ENCODE data around the gene HLA-DMA. TPM values are rescaled to one million over a fixed set of nuclear protein-coding genes. Genes with fewer than 3 reads are reported as not detected.
A peak's percentile ranks its signal among the peaks of the same experiment; 100 is the strongest.

The HLA-DMA gene
- total and polyA plus RNA-seq, 2 of the 13 experiments (the other 11 are each of a cell fraction or from before 2014, with no cell fraction given), result 0.70 to 0.71 TPM

DNA sequence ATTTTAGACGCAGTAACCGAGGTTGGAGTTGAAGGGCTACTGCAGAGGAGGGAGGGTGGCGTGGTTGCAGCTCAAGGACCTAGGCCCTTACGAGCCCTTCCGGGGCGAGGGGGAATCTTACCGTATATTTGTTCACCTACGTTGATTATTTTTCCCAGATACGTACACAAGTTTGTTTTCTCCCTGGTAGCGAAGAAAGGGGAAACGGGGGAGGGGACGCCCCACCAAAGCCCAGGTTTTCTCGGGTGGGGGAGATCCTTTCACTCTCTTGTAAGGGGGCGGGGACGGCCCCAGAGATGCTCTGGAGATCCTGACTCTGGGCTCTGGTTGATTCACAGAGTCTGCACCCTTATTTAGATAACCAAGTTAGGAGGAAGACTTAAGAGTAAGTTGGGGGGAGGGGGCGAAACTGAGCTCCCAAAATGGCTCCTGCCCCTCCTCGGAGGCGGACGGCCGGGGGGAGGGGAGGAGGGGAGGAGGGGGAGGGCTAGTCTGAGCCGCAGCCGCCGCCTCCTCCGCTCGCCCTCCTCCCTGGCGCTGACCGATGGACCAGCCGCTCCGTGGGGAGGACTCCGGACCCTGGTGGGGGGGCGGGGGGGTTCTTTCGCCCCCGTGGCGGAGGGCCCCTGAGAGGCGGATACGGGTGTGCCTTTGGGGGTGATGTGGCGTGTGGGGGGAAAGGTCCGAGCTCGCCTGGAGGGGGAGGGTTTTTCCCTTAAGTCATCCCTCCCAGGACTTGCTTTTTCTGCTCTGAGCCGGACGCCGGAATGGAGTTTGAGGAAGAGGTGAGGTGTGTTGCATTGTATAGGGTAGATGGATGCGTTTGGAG is 17.7 kb upstream of the HLA-DMA start (continued):
- TF ChIP-seq, protein P1, sequence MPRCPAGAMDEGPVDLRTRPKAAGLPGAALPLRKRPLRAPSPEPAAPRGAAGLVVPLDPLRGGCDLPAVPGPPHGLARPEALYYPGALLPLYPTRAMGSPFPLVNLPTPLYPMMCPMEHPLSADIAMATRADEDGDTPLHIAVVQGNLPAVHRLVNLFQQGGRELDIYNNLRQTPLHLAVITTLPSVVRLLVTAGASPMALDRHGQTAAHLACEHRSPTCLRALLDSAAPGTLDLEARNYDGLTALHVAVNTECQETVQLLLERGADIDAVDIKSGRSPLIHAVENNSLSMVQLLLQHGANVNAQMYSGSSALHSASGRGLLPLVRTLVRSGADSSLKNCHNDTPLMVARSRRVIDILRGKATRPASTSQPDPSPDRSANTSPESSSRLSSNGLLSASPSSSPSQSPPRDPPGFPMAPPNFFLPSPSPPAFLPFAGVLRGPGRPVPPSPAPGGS (CRISPR knock-in tag; IDR thresholded peaks at IDR 0.05), result no peak
- TF ChIP-seq GABPA (IDR thresholded peaks at IDR 0.05; ENCODE audit: low read depth, low read length) (no peak), GABPA (CRISPR knock-in tag; IDR thresholded peaks at IDR 0.05; ENCODE audit: low read depth) (peak; percentile 21; the same call in 1 of the 2 replicates), RFXANK (CRISPR knock-in tag; IDR thresholded peaks at IDR 0.05) (no peak), CC2D1A (CRISPR knock-in tag; IDR thresholded peaks at IDR 0.05) (0 out of 2 replicates have a peak, but pooled peaks have one; percentile 57), DR1 (CRISPR knock-in tag; IDR thresholded peaks at IDR 0.05) (no peak), GTF2F1 (IDR thresholded peaks at IDR 0.05; ENCODE audit: low read length) (no peak), ZSCAN22 (CRISPR knock-in tag; IDR thresholded peaks at IDR 0.05) (no peak), ZNF660 (CRISPR knock-in tag; IDR thresholded peaks at IDR 0.05; ENCODE audit: borderline replicate concordance, low read depth) (no peak), ZNF274 (CRISPR knock-in tag; IDR thresholded peaks at IDR 0.05) (no peak), ESRRA (CRISPR knock-in tag; IDR thresholded peaks at IDR 0.05; ENCODE audit: low read depth) (peak; percentile 53; the same call in 1 of the 2 replicates), SCMH1 (CRISPR knock-in tag; IDR thresholded peaks at IDR 0.05; ENCODE audit: borderline replicate concordance) (no peak), EED (CRISPR knock-in tag; IDR thresholded peaks at IDR 0.05) (0 out of 2 replicates have a peak, but pooled peaks have one; percentile 16), ARHGAP35 (CRISPR knock-in tag; IDR thresholded peaks at IDR 0.05; ENCODE audit: borderline replicate concordance) (no peak), ZNF605 (CRISPR knock-in tag; IDR thresholded peaks at IDR 0.05) (no peak), ZNF251 (CRISPR knock-in tag; IDR thresholded peaks at IDR 0.05) (no peak)
- TF ChIP-seq, protein P2, sequence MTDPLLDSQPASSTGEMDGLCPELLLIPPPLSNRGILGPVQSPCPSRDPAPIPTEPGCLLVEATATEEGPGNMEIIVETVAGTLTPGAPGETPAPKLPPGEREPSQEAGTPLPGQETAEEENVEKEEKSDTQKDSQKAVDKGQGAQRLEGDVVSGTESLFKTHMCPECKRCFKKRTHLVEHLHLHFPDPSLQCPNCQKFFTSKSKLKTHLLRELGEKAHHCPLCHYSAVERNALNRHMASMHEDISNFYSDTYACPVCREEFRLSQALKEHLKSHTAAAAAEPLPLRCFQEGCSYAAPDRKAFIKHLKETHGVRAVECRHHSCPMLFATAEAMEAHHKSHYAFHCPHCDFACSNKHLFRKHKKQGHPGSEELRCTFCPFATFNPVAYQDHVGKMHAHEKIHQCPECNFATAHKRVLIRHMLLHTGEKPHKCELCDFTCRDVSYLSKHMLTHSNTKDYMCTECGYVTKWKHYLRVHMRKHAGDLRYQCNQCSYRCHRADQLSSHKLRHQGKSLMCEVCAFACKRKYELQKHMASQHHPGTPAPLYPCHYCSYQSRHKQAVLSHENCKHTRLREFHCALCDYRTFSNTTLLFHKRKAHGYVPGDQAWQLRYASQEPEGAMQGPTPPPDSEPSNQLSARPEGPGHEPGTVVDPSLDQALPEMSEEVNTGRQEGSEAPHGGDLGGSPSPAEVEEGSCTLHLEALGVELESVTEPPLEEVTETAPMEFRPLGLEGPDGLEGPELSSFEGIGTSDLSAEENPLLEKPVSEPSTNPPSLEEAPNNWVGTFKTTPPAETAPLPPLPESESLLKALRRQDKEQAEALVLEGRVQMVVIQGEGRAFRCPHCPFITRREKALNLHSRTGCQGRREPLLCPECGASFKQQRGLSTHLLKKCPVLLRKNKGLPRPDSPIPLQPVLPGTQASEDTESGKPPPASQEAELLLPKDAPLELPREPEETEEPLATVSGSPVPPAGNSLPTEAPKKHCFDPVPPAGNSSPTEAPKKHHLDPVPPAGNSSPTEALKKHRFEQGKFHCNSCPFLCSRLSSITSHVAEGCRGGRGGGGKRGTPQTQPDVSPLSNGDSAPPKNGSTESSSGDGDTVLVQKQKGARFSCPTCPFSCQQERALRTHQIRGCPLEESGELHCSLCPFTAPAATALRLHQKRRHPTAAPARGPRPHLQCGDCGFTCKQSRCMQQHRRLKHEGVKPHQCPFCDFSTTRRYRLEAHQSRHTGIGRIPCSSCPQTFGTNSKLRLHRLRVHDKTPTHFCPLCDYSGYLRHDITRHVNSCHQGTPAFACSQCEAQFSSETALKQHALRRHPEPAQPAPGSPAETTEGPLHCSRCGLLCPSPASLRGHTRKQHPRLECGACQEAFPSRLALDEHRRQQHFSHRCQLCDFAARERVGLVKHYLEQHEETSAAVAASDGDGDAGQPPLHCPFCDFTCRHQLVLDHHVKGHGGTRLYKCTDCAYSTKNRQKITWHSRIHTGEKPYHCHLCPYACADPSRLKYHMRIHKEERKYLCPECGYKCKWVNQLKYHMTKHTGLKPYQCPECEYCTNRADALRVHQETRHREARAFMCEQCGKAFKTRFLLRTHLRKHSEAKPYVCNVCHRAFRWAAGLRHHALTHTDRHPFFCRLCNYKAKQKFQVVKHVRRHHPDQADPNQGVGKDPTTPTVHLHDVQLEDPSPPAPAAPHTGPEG (CRISPR knock-in tag; IDR thresholded peaks at IDR 0.05), result 0 out of 2 replicates have a peak, but pooled peaks have one; percentile 4
- TF ChIP-seq, protein P3, sequence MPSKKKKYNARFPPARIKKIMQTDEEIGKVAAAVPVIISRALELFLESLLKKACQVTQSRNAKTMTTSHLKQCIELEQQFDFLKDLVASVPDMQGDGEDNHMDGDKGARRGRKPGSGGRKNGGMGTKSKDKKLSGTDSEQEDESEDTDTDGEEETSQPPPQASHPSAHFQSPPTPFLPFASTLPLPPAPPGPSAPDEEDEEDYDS (CRISPR knock-in tag; IDR thresholded peaks at IDR 0.05), result no peak
- TF ChIP-seq, protein P4, sequence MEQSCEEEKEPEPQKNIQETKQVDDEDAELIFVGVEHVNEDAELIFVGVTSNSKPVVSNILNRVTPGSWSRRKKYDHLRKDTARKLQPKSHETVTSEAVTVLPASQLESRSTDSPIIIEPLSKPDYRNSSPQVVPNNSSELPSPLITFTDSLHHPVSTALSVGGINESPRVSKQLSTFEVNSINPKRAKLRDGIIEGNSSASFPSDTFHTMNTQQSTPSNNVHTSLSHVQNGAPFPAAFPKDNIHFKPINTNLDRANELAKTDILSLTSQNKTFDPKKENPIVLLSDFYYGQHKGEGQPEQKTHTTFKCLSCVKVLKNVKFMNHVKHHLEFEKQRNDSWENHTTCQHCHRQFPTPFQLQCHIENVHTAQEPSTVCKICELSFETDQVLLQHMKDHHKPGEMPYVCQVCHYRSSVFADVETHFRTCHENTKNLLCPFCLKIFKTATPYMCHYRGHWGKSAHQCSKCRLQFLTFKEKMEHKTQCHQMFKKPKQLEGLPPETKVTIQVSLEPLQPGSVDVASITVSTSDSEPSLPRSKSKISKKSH (CRISPR knock-in tag; IDR thresholded peaks at IDR 0.05; ENCODE audit: borderline replicate concordance), result no peak
